Stimulated activated CD4-positive, alpha-beta T cell treated with anti-CD3 and anti-CD28 coated beads, TNF-alpha, amount 100 ng/mL, for 4 hours (primary cell): ENCODE data around the gene PMEL.
"Not testable (repeated sequence)": the region's sequence is repeated elsewhere in the genome, so short reads cannot be mapped to it uniquely, and the experiment has no call there.

Source experiments
- DNase-seq, 3 experiments: peaks; one replicate each; pipeline ENCODE4 v3.0.0-alpha.2; 2020; ENCODE audit warnings: low read depth in 3 of 3

The PMEL gene

DNA sequence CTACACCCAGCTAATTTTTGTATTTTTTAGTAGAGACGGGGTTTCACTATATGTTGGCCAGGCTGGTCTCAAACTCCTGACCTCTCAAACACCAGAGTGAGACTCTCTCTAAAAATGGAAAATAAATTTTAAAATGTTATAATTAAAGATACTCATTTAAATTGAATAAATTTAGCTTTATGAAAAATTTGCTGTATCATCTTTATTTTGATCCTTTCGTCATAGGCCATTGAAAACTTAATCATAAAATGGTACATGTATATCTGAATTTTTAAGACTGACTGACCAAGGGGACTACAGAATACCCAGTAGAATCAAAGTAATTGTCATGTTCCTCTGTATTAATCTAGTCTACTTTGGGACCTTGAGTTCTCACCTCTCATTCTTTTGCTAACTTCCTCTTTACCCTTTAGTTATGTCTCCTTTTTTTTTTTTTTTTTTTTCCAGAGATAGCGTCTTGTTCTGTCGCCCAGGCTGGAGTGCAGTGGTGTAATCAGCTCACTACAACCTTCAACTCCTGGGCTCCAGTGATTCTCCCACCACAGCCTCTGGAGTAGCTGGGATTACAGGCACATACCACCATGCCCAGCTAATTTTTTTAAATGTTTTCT is 17.5 kb upstream of the PMEL start:
- no peak for DNase-seq

DNA sequence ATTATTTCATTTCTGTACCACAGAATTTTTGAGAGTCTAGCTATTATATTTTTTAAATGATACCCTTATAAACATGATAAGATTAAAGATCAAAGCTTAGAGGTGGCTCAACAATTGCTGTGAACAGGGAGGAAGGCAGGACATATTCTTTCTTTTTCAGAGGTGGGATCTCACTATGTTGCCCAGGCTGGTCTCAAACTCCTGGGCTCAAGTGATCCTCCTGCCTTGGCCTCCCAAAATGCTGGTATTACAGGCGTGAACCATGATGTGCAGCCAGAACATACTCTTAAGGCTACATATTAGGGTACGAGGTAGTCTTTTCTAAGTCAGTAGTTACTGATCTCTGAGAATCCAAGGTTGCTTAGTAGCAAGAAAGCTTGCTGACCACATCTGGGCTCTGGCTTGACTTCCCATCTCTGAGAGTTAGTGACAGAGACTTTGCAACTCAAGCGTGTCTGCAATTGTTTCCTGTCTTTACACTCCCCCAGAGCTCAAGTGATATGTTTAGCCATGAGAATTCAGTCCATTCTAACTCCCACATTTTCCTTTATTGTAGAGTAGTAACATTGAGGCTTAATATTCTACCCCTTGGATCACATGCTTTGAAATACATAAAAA is 16.6 kb upstream of the PMEL start:
- no peak for DNase-seq

DNA sequence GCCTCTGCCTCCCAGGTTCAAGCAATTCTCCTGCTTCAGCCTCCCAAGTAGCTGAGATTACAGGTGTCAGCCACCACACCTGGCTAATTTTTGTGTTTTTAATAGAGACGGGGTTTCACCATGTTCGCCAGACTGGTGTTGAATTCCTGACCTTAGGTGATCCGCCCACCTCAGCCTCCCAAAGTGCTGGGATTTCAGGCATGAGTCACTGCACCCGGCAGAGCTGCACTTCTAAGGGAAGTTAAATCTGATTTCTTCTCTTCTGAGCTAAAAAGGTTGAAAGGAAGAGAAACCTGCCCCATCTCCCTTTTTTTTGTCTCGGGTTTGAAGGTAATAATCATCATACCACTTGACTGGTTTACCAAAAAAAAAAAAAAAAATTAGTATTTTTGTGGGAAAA is 16.0 kb upstream of the PMEL start:
- not testable (repeated sequence) for DNase-seq

DNA sequence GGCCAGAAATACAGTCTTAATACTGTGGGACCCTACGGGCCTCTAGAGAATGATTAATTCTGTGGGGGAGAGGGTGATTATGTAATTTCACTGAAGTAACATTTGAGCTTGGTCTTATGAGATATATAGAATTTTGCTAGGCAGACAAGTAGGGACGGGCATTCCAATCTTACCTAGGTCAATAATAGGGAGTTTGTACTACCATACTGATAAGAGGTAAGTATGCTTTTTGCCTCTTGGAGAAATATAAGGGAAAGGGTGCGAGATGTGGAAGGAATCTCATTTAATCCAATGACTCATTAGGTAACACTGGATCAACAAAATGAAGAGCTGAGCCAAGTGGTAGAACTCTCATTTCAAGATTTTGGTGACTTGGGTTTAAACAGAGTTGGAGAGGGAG is 13.2 kb upstream of the PMEL start:
- no peak for DNase-seq

DNA sequence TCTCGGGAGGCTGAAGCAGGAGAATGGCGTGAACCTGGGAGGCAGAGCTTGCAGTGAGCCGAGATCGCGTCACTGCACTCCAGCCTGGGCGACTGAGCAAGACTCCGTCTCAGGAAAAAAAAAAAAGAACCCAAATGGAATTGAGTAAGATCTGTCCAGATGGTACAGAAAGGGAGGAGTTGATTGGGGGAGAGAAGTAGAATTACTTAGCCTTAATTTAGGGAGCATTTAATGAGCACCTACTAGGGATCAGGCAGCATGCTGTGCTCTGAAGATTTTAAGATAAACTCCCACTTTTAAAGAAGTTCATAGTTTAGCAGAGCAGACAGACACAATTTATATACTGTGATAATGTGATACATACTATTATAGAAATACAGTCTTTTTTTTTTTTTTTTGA is 12.6 kb upstream of the PMEL start:
- no peak for DNase-seq

DNA sequence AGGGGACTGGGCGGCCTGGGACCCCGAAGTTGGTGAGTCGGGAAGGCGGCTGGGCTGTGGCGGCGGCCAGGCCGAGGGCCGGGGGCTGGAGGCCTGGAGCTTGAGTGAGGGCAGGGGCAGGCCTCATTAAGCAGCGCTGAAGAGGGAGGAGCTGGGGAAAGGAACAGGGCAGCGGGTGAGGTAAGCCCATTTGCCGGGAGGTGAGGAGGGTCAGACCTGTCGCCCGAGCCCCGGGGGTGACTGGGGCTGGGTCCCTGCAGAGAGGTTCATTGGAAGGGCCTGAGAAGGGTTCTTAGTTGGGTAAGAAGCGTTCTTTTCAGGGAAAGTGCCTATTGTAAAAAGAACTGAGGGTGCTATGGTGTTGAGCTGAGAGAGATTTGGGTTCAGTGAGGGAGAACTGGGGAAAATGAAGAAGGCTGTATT is 8.5 kb upstream of the PMEL start:
- peak in 1 of 3 experiments; percentile 28 for DNase-seq

DNA sequence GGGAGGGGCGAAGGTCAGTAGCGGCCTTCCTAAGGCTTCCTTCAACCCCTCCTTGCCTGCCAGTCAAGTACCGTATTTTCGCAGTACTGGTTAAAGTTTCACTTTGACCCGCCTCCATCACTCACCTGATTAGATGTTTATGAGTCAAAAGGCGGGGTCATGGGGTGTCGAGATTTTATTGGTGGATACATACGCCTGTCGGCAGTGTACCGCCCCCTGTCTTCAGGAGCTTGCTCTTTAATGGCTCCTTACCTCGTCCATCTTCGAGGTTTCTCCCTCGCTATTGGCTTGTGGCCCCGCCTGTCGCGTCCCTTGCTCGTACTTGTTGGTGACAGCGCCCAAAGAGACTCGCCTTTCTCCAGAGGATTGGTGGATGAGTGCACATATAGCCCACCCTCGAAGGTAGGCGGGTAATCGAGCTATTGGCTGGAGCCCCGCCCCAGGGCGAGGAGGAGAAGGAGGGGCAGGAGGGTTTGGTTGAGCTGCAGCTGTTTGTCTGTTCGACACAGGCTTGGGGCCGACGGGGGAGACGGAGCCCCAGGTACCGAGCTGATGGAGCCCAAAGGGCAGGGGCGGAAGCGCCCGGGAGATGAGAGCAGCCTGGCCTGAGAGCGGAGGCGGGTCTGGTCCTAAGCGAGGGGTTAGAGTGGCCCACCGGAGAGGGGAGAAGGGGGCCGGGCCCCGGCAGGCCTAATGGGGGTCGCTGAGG is 7.9 kb upstream of the PMEL start, which contains the start of gene RAB5B:
Gene RAB5B, plus strand, starts transcription at position 480 of the 709 bp plus-strand sequence. CDS start 12,883 bp downstream, outside the sequence.
- peak; percentile 86 to 96 (median 94) for DNase-seq

DNA sequence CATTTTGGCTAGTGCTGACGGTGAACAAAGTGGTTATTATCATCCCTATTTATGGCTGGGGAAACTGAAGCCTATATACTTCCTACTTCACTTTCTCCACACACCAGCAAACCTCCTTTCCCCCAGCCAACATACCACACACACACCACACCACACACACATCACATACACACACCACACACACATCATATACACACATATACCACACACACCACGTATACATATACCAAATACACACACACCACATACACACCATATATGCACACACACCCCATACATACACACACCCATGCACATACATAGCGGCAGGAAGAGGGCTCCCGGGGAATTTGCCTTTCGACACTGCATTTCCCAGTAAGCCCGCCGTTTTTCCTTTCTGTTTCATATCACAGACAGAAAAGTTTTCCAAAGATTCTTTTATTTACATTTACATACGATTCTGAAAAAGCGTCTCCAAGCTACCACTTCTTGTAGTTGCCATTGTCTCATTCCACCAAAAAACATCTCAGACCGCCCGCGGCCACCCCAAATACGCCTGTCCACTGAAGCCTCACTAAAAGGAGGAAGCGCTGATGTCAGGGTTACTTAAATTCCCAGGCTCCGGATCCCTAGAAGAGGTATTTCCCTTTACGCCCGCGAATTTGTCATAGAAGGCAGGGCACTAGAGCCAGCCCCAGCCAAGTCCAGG is 7.2 kb upstream of the PMEL start:
- DNase-seq, result no peak

DNA sequence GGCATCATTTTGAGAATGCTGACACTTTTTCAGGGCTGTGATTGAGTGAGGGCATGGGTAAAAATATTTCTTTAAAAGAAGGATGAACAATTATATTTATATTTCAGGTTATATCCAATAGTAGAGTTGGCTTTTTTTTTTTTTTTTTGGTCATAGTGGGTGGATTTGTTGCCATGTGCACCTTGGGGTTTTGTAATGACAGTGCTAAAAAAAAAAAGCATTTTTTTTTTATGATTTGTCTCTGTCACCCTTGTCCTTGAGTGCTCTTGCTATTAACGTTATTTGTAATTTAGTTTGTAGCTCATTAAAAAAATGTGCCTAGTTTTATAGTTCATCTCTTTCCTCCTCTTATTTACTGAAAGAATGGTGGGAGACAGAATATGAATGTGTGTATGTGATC is 6.6 kb upstream of the PMEL start:
- no peak for DNase-seq

DNA sequence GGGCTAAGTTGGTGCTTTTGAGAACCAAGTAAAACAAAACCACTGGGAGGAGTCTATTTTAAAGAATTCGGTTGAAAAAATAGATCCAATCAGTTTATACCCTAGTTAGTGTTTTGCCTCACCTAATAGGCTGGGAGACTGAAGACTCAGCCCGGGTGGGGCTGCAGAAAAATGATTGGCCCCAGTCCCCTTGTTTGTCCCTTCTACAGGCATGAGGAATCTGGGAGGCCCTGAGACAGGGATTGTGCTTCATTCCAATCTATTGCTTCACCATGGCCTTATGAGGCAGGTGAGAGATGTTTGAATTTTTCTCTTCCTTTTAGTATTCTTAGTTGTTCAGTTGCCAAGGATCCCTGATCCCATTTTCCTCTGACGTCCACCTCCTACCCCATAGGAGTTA is 6.2 kb upstream of the PMEL start:
- no peak for DNase-seq

DNA sequence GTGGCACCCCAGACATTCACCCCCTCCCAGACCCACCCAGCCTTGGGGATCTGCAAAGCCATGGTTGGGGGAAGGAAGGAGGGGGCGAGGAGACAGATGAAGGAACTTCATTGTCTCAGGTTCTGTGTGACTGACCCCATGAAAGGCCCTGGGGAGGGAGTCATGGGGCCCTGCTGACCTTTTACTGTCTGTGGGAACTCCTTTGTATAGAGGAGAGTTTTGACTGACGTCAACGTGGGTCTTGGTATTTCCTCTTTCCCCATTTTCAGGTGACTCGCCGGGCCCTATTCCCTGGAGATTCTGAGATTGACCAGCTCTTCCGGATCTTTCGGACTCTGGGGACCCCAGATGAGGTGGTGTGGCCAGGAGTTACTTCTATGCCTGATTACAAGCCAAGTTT is 4.9 kb upstream of the PMEL start:
- no peak for DNase-seq

DNA sequence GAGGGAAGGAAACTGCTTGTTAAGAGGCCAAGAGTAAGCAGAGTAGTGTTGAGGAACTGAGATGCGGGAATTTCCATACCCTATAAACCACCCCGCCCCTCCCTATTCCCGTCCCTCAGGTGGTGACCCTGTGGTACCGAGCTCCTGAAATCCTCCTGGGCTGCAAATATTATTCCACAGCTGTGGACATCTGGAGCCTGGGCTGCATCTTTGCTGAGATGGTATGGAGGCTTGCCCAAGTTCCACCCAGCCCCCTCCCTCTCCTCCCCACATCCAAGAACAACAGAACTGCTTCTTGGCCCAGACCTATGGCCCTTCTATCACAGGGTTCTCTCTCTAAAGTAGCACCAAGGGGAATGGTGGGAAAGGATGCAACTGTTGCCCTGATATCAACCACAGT is 3.5 kb upstream of the PMEL start:
- DNase-seq, result no peak

DNA sequence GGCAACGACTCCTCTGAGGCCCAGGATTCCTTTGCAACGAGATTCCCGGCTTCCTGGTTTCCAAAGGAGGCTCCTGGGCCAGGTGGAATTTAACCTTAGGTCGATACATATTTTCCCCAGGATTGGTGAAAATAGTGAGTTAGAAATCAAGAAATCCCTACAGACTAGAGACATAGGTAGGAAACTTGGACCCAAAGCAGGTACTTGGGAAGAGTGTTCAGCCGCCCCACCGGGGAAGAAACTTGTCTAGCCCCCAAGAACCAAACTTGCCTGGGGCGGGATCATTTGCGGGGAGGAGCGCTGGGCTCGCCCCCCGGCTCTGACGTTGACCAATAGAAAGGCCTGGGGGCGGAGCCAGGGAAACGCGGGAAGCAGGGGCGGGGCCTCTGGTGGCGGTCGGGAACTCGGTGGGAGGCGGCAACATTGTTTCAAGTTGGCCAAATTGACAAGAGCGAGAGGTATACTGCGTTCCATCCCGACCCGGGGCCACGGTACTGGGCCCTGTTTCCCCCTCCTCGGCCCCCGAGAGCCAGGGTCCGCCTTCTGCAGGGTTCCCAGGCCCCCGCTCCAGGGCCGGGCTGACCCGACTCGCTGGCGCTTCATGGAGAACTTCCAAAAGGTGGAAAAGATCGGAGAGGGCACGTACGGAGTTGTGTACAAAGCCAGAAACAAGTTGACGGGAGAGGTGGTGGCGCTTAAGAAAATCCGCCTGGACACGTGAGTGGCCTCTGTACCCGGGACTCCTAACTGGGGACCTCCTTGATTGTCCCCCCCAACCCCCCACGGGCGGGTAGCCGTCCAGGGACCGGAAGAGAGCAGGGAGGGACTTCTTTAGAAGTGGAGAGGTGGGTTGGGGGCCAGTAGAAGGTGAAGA is 803 bp upstream of the PMEL start, which contains the start of gene CDK2:
Gene CDK2, plus strand, starts transcription at position 423 of the 874 bp plus-strand sequence. Its CDS starts 179 bp downstream, at position 602.
- peak; percentile 82 to 86 (median 84) for DNase-seq

DNA sequence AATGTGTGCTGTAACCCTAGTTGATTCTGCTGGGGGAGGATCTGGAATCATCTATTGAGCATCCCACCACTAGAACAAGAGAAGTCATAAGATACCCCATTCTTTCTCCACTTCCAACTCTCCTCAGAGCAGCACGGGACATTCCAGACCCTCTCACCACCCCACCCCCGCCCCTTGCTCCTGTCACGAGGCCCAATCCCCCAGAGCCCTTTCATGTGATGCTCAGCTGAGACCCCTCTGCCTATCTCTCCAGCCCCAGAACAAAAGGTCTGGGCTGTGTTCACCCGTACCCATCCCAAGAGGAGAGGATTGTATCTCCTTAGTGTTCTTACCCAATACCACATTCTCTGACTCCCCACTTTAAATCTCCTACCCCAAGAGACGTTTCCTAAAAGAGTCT is 602 bp downstream of the PMEL start:
- DNase-seq, result no peak

DNA sequence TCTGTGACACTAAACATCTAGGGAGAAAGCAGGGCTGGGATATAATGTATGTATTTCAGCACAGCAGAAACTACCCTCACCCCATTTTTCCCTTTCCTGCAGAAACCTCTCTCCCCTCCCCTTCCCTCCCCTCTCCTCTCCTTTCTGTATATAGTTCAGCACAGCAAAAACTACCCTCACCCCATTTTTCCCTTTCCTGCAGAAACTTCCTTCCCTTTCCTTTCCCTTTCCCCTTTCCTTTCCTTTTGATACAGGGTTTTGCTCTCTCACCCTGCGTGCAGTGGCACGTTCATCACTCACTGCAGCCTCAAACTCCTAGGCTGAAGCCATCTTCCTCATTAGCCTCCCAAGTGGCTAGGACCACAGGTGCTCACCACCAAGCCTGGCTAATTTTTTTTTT is 2.1 kb downstream of the PMEL start:
- no peak for DNase-seq

DNA sequence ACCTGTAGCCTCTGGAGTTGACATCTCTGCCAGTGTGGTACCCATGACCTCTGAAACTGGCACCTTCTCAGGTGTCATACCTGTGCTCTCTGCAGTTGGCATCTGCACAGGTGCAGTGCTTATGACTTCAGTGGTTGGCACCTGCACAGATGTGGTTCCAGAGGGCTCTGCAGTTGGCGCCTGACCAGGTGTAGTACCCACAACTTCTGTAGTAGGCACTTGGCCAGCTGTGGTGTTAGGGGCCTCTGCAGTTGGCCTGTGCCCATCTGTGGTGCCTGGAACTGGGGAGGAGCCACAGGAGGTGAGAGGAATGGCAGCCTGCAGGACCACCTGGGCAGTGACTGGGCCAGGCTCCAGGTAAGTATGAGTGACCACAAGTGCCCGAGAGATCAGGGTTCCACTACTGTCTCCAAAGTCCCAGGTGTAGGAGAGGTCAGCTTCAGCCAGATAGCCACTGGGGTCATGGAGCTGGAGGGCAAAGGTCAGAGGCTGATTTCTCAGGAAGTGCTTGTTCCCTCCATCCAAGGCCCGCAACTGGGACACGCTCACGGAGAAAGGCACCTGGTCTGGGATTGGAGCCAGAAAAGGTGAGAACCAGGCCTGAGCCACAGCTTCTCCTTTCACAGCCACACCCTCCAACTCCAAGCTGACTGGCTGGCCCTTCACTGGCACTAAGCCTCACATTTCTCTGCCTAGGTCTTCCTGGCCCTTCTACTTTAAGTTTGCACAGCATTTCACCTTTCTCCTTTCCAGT is 8.6 kb downstream of the PMEL start:
- DNase-seq, result no peak

DNA sequence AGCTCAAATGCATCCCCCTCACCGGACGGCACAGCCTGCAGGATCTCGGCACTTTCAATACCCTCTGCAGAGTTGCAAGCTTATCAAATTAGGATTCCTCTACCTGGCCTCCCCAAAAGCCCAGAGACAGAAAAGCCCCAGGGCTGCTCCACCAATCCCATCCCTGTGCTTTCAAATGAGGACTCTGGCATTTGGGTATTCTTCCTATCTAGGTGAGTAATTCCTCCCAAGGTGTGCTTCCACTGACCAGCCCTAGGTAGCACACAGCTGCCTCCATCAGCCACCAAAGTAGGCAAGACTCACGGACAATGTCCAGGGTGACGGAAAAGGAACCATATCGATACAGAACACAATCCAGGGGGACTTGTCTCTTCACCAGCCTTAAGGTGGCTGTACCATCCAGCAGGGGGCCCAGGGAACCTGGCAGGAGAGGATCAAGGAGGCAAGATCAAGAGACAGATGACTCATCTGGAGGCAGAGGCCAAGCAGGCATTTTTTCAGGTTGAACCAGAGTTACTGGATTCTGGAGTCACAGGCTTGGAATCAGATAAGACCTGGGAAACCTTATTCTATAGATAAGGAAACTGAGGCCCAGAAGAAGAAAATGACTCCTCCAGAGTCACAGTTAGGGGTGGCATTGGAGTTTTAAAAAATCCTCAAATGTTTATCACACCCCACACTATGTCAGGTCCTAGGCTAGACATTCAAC is 9.9 kb downstream of the PMEL start:
- DNase-seq, result peak in 1 of 3 experiments; percentile 33

DNA sequence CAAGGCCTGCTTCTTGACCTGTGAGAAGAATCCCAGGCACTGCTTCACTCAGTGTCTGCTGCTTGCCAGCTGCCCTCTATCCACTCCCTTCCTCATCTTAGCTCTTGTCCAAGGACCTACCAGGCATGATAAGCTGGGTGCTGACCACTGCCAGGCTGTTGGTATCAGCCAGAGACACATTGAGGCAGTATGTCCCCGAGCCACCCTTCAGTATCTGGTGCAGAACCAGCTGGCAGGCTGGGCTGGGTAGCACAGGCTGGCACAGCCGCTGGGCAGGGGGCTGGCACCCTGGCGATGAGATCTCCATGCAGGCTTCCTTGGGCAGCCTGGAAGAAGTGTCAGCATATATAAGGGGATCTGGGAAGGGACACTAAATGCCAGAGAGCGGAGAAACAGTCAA is 10.5 kb downstream of the PMEL start:
- no peak for DNase-seq

DNA sequence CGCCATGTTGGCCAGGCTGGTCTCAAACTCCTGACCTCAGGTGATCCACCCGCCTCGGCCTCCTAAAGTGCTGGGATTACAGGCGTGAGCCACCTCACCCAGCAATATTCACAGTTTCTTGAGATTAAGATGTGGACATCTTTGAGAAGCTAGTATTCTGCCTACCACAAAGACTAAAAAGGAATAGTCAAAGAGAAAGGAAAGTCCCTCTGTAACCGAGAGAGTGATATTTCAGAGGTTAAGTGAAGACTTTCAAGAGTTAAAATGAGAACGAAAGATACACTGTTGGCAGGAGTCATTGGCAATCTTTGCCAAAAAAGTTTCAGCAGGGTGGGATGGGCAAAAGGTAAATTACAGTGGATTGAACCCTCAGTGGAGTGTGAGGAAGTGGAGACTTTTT is 19.3 kb downstream of the PMEL start:
- DNase-seq, result no peak

DNA sequence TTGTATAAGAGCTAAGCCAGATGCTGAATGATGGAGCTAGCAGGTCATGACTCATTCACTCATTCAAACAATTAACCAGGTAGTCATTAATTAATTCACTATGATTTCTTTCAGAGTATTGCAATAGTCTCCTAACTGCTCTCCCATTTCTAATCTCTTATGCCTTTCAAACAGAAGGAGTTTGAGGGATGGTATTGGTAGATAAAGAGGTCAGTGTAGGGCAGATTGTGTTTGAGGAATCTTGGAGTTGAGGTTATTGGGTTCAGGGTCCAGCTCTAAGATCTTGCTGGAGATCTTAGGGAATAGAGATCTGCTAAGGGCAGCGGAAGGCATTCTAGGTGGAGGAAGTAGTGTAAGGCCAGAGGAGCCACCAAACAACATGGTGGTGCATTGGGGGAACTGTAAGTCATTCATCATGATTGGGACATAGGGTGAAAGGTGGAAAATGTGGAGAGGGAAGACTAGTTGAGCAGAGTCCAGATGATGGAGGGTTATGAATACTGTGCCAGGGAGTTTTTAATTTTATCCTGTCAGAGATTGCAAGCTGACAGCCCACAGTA is 23.2 kb downstream of the PMEL start:
- DNase-seq, result no peak
